HEK293 (cell line): ENCODE data around the gene DLG2.

Experiments
- TCF7L2 ChIP-seq: IDR thresholded peaks from 2 replicates; pipeline ENCODE4 v1.6.1; 2011; ENCODE audit warnings: low read depth, mild to moderate bottlenecking, inconsistent platforms, low read length, moderate library complexity, borderline replicate concordance
- TRIM28 ChIP-seq: IDR thresholded peaks from 2 replicates; pipeline ENCODE4 v1.6.1; 2011; ENCODE audit warnings: low read length, control low read depth, borderline replicate concordance
- ZNF114 ChIP-seq: fragments of 450-650 bp; formaldehyde crosslinking; IDR thresholded peaks from 2 replicates; pipeline ENCODE4 v1.5.0; 2017; ENCODE audit warnings: missing biosample characterization, missing genetic modification characterization

- TF ChIP-seq TCF7L2 = no peak
- TF ChIP-seq TRIM28 = no peak
- no peak for TF ChIP-seq ZNF114 (tag by site-specific recombination)
Observed at GRCh38 chr11:84866922-84867321, 760.2 kb downstream of the DLG2 start.
